Activated CD4-positive, alpha-beta T cell treated with anti-CD3 and anti-CD28 coated beads for 48 hours (primary cell): Measurements from ENCODE around the gene PHKB.

Source experiments
- DNase-seq: peaks from one replicate; pipeline ENCODE4 v3.0.0-alpha.2; 2020

Gene PHKB

GRCh38 chr16:47697826-47698225, 236.7 kb downstream of the PHKB start:
- DNase-seq = no peak

DNA sequence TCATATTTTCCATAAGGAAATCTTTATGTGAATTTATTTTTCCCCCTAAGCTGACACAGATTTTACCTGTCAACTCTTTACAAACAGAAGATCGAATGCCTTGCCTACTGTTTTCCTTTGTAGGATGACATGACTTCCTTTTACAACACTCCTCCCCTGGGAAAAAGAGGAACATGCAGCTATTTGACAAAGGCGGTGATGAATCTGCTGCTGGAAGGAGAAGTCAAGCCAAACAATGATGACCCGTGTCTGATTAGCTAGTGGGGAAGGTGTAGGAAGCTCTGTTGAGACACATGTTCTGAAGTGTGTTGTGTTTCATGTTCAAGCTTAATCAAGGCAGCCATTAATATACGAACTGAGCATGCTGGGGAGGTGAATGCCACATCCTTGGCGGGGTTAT, 238.0 kb downstream of the PHKB start:
- DNase-seq = no peak

GRCh38 chr16:47700857-47701587, 239.9 kb downstream of the PHKB start:
- no peak for DNase-seq

DNA sequence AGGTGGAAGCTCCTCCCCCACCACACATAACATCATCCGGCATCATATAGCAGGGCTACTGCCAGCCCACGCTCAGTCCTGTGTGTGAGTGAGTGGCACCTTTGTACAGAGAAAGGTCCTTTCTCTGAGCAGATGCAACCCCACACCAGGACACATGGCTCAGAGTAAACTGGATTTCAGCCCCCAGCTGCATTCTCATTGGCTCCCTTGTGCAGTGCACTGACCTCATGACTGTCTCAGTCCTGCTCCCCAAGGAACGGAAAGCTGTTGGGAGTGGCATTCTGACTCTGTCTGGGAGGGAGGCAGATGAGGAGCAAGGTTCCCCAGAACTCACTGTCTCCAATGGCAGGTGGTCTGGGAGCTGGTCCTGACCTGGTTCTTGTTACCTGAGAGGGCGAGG, 244.1 kb downstream of the PHKB start:
- DNase-seq = no peak

DNA sequence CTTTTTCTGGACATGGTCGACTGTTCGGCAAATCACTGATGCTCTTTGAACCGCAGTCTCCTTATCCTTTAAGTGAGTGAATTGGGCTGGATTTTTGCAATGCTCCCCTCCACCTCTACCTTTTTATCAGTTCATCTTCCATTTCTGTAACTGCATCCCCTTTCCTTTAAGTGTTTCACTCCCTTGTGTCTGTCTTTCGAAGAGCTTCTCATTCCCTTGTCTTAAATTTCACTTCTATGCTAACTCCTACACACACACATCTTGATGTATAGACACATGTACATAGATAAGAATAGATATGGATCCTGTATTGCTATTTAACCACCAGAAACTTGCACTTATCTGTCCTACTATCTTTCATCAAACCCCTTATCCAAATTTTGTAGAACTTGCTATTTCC, 250.7 kb downstream of the PHKB start:
- no peak for DNase-seq

- no peak for DNase-seq
These were observed 251.4 kb downstream of the PHKB start for GRCh38 chr16:47712276-47713224.

DNA sequence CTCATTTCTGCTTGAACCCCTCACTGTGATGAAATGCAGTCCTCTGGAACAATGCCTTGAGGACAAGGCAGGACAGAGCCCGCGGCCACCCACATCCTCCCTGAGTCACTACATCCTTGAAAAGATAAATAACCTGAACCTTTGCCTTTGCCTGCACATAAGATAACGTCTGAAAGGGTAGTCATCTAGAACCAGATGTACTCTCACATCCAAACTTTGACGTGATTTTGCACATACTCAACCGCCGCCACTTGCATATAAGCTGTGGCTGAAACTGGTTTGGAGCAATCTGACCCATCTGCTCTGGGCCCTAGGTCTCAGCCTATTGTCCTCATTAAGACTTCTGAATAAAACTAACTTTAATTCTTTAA, 252.1 kb downstream of the PHKB start:
- peak; percentile 28 for DNase-seq

DNA sequence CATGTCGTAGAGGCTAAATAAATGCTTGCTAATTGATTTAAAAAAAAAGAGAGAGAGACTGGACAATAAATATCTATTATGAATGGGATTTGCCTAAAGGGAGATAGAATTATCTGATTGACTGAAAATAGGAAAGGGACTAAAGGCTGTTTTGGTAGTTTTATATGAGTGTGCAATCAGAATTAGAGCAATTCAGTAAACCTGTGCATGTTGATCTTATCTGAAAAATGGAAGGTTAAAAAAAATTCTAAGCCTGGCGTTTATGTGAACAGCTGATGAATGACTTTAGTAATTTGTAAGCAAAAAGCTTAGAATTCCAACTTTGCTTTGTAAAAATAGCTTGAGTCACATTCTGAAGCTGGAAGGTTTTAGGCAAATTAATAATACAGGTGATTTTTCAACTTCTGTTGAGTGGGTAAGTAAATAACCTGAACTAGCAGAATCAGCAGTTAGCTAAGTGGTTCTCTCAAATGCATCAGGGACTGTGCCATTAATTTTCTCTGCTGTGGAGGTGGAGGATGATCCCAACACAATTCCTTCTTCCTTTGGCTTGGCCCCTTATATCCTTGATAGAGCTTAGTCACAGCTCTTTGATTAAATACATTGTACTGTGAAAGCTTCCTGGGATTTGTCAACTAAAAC, 254.4 kb downstream of the PHKB start:
- DNase-seq = no peak

GRCh38 chr16:47716571-47716970, 255.4 kb downstream of the PHKB start:
- DNase-seq = no peak

GRCh38 chr16:47719713-47720112, 258.6 kb downstream of the PHKB start:
- DNase-seq = no peak

DNA sequence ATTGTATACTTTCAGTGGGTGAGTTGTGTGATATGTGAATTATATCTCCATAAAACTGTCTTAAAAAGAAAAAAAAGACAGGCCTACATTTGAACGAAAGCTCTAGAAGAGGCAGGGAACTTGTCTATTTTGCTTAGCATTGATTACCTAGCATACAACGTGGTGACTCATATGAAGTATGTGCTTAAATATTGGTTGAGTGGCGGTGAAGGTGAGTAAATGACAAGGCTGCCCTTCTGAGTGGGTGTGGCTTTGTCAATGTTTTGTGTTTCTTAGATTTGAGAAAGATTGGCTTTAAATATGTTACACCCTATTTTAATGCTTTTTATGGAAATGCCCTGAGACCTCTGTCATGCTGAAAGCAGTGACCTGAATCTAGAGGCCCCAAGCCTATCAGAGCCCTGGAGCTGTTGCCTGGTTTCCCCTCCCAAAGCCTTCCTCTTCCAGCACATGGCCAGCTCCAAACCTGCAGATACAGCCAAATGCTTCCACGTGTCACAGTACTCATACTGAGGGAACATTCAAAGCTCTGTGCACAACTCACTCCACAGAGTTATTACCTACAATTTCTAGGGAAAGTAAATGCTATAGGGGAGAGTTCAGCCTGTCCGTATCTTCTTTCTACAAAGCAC, 260.0 kb downstream of the PHKB start:
- DNase-seq = no peak

GRCh38 chr16:47722046-47722445, 260.9 kb downstream of the PHKB start:
- no peak for DNase-seq

DNA sequence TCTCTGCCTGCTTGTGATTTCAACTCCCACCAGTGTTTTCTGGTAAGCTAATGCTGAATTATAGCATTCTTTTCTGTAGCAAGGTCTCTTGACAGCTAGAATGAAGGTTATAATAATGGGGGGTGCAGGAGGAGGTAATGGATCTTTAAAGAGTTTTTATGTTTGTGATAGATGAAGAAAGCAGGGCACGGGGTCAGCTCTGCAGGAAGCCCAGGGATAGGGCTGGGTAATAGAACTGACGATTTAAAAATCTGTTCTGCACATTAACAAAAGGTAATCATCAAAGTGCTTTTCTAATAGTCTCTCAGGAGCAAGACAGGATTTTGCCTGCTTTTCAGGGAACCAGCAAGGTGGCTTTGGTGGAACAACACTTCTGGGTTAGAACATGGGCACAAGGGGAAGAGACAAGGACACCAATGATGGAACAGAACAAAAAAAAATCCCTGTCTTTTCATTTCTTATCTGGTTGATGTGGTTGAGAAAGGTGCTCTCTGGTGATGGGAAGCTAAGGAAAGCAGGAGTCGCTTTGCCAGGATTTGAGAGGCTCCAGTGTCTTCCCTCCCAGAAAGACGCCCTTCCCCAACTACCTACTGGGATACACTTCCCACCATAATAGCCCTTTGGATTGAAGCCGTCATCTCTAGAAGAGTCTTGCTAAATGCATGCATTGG, 263.1 kb downstream of the PHKB start:
- no peak for DNase-seq

DNA sequence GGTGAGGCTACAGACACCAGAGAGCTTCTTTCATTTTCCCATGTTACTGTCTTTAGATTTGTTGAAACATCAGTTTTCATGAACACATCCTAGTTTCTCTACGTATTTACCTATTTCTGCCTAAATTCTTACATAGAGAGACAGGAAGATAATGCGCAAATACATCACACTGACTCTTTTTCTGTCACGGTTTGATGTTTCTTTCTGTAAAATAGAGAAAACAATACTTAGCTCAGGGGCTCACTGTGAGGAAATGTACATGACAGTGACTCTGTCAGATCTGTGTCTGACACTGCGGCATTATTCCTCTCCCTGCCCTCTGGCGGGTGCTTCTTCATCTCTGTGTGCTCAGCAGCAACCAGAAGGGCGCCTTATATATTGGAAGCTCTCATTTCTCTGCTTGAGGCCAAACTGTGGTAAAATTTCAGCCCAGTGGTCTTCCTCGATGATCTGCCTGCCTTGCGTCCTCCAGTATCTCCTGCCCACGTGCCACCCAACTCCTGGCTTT, 264.1 kb downstream of the PHKB start:
- no peak for DNase-seq

GRCh38 chr16:47726031-47726675, 265.0 kb downstream of the PHKB start:
- no peak for DNase-seq

DNA sequence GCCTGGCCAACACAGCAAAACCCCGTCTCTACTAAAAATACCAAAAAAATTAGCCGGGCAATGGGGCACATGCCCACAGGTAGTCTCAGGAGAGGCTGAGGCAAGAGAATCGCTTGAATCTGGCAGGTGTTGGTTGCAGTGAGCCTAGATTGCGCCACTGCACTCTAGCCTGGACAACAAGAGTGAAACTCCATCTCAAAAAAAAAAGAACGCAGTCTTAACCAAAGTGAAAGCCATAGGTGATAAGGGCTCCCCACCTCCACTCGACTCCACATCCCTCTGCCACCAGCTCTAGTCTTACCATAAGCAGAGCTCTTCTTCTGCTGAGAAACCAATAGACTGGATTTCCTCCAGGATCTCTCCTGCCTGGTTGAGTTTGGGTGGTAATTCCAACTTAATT, 266.0 kb downstream of the PHKB start:
- DNase-seq = no peak

- DNase-seq = no peak
These were observed 267.1 kb downstream of the PHKB start for GRCh38 chr16:47728205-47728604.

- no peak for DNase-seq
These were observed 268.6 kb downstream of the PHKB start for GRCh38 chr16:47729701-47730100.

GRCh38 chr16:47731252-47731651, 270.1 kb downstream of the PHKB start:
- DNase-seq = no peak

DNA sequence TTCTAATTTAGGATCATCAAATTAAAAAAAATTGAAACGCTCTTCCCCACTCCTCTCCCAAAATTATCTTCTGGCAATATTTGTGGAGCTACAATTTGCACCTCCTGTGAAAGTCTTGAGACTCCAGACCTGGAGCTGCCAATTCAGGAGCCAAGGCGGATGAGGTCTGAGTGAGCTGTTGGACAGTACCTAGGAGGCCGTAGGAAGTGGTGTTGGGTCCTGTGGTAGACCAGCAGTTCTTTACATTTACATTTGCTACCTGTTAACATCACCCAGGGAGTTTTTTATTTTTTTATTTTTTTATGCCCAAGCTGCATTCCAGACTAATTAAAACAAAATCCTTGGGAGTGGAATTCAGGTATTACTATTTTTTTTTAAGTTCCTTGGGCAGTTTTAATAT, 271.0 kb downstream of the PHKB start:
- no peak for DNase-seq

DNA sequence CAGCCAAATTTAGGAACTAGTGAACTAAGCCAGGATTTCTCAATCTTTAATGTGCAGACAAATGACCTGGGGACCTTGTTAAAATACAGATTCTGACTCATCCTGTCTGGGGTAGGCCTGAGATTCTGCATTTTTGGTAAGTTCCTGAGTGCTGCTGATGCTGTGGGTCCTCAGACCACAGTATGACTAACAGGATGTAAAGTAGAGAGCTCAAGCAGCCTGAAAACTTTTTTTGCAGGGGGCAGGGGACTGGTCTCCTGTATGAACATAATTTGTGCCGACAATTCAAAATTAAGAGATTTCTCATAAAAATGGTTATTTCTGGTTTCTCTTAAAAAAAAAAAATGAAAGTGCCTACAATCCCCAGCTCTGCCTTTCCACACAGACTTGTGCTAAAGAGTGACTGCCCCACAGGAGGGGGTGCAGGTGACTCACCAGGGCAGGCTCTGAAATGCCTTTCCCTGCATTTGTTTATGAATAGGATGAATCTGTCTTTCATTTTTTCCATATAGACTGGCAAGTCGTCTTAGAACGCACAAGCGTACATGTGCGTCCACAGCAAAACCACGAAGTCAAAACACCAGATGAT, 271.5 kb downstream of the PHKB start:
- DNase-seq = peak; percentile 55
